Fibroblast of the conjunctiva (primary cell): ENCODE data around the gene OTOG.
A peak's percentile ranks its signal among the peaks of the same experiment; 100 is the strongest.

ENCODE experiments used
- DNase-seq: peaks from one replicate; pipeline ENCODE4 v3.0.0-alpha.2; 2010; ENCODE audit warnings: low read depth

The OTOG gene

GRCh38 chr11:17519061-17519885 is 27.8 kb upstream of the OTOG start:
- no peak for DNase-seq

GRCh38 chr11:17521106-17521900 is 25.8 kb upstream of the OTOG start:
- no peak for DNase-seq

GRCh38 chr11:17522655-17523054 is 24.4 kb upstream of the OTOG start:
- DNase-seq: no peak

- no peak for DNase-seq
Observed at GRCh38 chr11:17524221-17524620, 22.8 kb upstream of the OTOG start.

- no peak for DNase-seq
Observed at GRCh38 chr11:17525570-17525969, 21.5 kb upstream of the OTOG start.

GRCh38 chr11:17526326-17526725 is 20.7 kb upstream of the OTOG start:
- no peak for DNase-seq

GRCh38 chr11:17526931-17527627 is 20.0 kb upstream of the OTOG start:
- no peak for DNase-seq

- DNase-seq: no peak
Observed at GRCh38 chr11:17527628-17527995, 19.4 kb upstream of the OTOG start.

- DNase-seq: peak; percentile 5
Observed at GRCh38 chr11:17528181-17528691, 18.8 kb upstream of the OTOG start.

GRCh38 chr11:17528906-17529843 is 17.9 kb upstream of the OTOG start:
- DNase-seq: no peak

GRCh38 chr11:17529844-17530185 is 17.2 kb upstream of the OTOG start:
- no peak for DNase-seq

- DNase-seq: no peak
Observed at GRCh38 chr11:17531071-17531600, 15.9 kb upstream of the OTOG start.

GRCh38 chr11:17531636-17532113 is 15.4 kb upstream of the OTOG start:
- no peak for DNase-seq

- DNase-seq: no peak
Observed at GRCh38 chr11:17532784-17533183, 14.3 kb upstream of the OTOG start.

- DNase-seq: no peak
Observed at GRCh38 chr11:17533341-17533740, 13.7 kb upstream of the OTOG start.

GRCh38 chr11:17533778-17534415 is 13.2 kb upstream of the OTOG start:
- DNase-seq: no peak

GRCh38 chr11:17535488-17535887 is 11.6 kb upstream of the OTOG start:
- no peak for DNase-seq

GRCh38 chr11:17537261-17537660 is 9.8 kb upstream of the OTOG start:
- DNase-seq: no peak

GRCh38 chr11:17538054-17538453 is 9.0 kb upstream of the OTOG start:
- DNase-seq: no peak

- DNase-seq: no peak
Observed at GRCh38 chr11:17538731-17539130, 8.3 kb upstream of the OTOG start.

- no peak for DNase-seq
Observed at GRCh38 chr11:17540807-17541206, 6.3 kb upstream of the OTOG start.
